D721Med (cell line): ENCODE measurements around the gene KIAA0825.

Experiments
- DNase-seq: peaks from one replicate; pipeline ENCODE4 v3.0.0; 2011; ENCODE audit warnings: low spot score; ENCODE audit not compliant: insufficient read length
- FAIRE-seq: peaks from 2 replicates; lab custom pipeline; 2011; peaks lifted over from hg19 to GRCh38; lab: Jason Lieb, UNC
- CTCF ChIP-seq: IDR thresholded peaks from 2 replicates; pipeline ENCODE4 v1.5.1; 2012; ENCODE audit warnings: mild to moderate bottlenecking, control low read depth; ENCODE audit not compliant: insufficient read depth; ENCODE audit errors: missing control alignments

Gene KIAA0825

GRCh38 chr5:94218374-94218773, 400.0 kb downstream of the KIAA0825 start:
- TF ChIP-seq CTCF, result no peak
- DNase-seq, result no peak
- FAIRE-seq, result no peak

GRCh38 chr5:94217745-94218144, 400.7 kb downstream of the KIAA0825 start:
- FAIRE-seq (no peak), DNase-seq (no peak)
- TF ChIP-seq CTCF, result no peak

GRCh38 chr5:94217216-94217615, 401.2 kb downstream of the KIAA0825 start:
- FAIRE-seq, result no peak
- DNase-seq, result no peak
- no peak for TF ChIP-seq CTCF

- TF ChIP-seq CTCF, result no peak
- no peak for DNase-seq
- no peak for FAIRE-seq
Observed at GRCh38 chr5:94212476-94212875, 405.9 kb downstream of the KIAA0825 start.

GRCh38 chr5:94209774-94210355, 408.5 kb downstream of the KIAA0825 start:
- no peak for DNase-seq
- FAIRE-seq, result no peak
- no peak for TF ChIP-seq CTCF

GRCh38 chr5:94209272-94209671, 409.1 kb downstream of the KIAA0825 start:
- no peak for TF ChIP-seq CTCF
- FAIRE-seq, result no peak

GRCh38 chr5:94199566-94199965, 418.8 kb downstream of the KIAA0825 start:
- no peak for TF ChIP-seq CTCF
- DNase-seq (no peak), FAIRE-seq (no peak)

More at GRCh38 chr5:94209272-94209671, 409.1 kb downstream of the KIAA0825 start:
- DNase-seq, result no peak
